Testis (tissue), 3 donors: Measurements from ENCODE around the gene PRR29. TPM values are rescaled to one million over a fixed set of nuclear protein-coding genes. Genes with fewer than 3 reads are reported as not detected.
A peak's percentile ranks its signal among the peaks of the same experiment; 100 is the strongest.

ENCODE experiments used
- DNase-seq: peaks from one replicate; pipeline ENCODE4 v3.0.0-alpha.2; 2019
- H3K27ac ChIP-seq, 2 donors: fragments of 200-600 bp; sonication (generic); one replicate each; pipeline ENCODE4 v1.5.1; 2019
- H3K27me3 ChIP-seq: fragments of 200-600 bp; sonication (generic); one replicate; pipeline ENCODE4 v1.5.1; 2019
- H3K36me3 ChIP-seq: fragments of 200-600 bp; sonication (generic); one replicate; pipeline ENCODE4 v1.5.1; 2017; ENCODE audit warnings: low read depth; ENCODE audit errors: missing control alignments
- H3K4me1 ChIP-seq: fragments of 200-600 bp; sonication (generic); one replicate; pipeline ENCODE4 v1.5.1; 2019
- H3K4me3 ChIP-seq, 2 donors: fragments of 200-600 bp; sonication (generic); one replicate each; pipeline ENCODE4 v1.5.1; 2017 to 2019
- H3K9me3 ChIP-seq: fragments of 200-600 bp; sonication (generic); one replicate; pipeline ENCODE4 v1.5.1; 2017
- POLR2A ChIP-seq: fragments of 450-650 bp; IDR thresholded peaks from one replicate; pipeline ENCODE4 v1.6.1; 2017; ENCODE audit warnings: antibody characterized with exemption, mild to moderate bottlenecking, moderate library complexity
- WGBS, 2 donors: methylation state at CpG; one replicate each; pipeline ENCODE4 v1.1.5; 2018; 5-methylcytosine and 5-hydroxymethylcytosine counted together
- intact Hi-C: fragments of 100-400 bp; cut with DNase I; formaldehyde crosslinking; loops from one replicate; pipeline ENCODE4 v1.15.1; 2023; ENCODE audit warnings: low total_unique reads
- polyA plus RNA-seq: library from polyadenylated mRNA; stranded (reverse); fragments of 350-450 nt; fragmentation: Illumina TruSeq; extraction: RNeasy Lipid Tissue Mini Kit (QIAGEN cat#74804); gene quantifications from one replicate; pipeline ENCODE4 v1.2.3, GENCODE V29; 2014; ENCODE audit warnings: low read depth, low replicate concordance; ENCODE audit not compliant: insufficient read depth
- total RNA-seq, 2 donors: library from RNA; depleted of rRNA; stranded (reverse); fragments of >200 nt; gene quantifications; one replicate each; pipeline ENCODE4 v1.2.3, GENCODE V29; 2016
- TF ChIP-seq, protein P1 (sequence below), 3 experiments: fragments of 450-650 bp in 2 of 3; fragments of 200-600 bp in 1 of 3; sonication (generic) in 1 of 3; IDR thresholded peaks; one replicate each; pipeline ENCODE4 v1.5.1; 2016 to 2019; ENCODE audit warnings: antibody characterized with exemption in 3 of 3, mild to moderate bottlenecking in 2 of 3, moderate library complexity in 1 of 3

PRR29 gene
- total and polyA plus RNA-seq, 3 donors from 2014 or later = 8.6 to 21.8 (median 12.2) TPM

DNA sequence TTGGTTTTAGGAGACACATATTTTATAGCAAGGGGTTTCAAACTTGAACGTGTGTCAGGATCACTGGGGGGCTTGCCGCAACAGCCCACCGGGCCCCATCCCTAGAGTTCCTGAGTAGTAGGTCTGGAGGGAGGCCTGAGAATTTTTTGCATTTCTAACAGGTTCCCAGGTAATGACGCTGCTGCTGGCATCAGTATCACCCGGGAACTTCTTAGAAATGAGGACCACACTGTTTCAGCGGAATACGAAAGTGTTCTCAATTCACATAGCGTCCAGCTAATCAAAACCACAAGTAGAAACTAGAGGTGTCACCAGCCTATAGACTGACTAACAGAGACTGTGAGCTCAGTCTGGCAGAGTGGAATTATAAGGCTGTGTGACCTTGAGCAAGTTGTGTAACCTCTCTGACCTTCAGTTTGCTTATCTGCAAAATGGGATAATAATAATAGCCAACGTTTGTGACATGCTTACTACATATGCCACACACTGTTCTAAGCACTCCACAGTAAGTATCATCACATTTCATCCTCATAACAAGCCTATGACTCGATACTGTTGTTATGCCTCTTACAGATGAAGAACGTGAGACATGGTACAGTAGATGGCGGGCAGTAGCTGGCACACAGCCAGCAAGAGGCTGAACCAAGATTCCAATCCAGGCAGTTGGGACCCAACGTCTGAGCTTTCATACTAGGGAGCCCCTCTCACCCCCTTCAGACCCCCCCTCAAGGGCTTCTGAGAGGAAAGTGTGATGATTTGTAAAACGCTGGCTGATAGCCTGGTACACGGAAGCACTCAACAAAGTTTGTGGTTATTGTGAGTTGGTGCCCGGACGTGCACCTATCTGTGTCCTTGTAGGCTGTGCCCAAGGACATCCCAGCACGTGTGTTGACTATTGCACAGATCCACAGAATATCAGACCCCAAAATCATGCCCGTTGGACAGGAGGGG, 26.9 kb downstream of the PRR29 start:
- TF ChIP-seq POLR2A = no peak
- TF ChIP-seq, protein P1, sequence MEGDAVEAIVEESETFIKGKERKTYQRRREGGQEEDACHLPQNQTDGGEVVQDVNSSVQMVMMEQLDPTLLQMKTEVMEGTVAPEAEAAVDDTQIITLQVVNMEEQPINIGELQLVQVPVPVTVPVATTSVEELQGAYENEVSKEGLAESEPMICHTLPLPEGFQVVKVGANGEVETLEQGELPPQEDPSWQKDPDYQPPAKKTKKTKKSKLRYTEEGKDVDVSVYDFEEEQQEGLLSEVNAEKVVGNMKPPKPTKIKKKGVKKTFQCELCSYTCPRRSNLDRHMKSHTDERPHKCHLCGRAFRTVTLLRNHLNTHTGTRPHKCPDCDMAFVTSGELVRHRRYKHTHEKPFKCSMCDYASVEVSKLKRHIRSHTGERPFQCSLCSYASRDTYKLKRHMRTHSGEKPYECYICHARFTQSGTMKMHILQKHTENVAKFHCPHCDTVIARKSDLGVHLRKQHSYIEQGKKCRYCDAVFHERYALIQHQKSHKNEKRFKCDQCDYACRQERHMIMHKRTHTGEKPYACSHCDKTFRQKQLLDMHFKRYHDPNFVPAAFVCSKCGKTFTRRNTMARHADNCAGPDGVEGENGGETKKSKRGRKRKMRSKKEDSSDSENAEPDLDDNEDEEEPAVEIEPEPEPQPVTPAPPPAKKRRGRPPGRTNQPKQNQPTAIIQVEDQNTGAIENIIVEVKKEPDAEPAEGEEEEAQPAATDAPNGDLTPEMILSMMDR (IDR thresholded peaks at IDR 0.05) = no peak
- WGBS, 2 donors = 59 to 65% methylated on average over 19 of the region's 19 CpGs
- H3K4me1 ChIP-seq = no peaks in the 10 kb centered on the region
- H3K27ac ChIP-seq = no peak overlapping the region
- no peak for DNase-seq
- H3K9me3 ChIP-seq = no peaks in the 10 kb centered on the region
- H3K4me3 ChIP-seq = no peak overlapping the region
- H3K27me3 ChIP-seq = no peaks in the 10 kb centered on the region
- intact Hi-C loops = loop anchor here (5.0 to 10.0 kb wide), 2 partner anchors 107 to 110 kb away; partner anchors contain the start of genes CSHL1, ERN1 and GH1
- H3K36me3 ChIP-seq = no peaks in the 10 kb centered on the region

DNA sequence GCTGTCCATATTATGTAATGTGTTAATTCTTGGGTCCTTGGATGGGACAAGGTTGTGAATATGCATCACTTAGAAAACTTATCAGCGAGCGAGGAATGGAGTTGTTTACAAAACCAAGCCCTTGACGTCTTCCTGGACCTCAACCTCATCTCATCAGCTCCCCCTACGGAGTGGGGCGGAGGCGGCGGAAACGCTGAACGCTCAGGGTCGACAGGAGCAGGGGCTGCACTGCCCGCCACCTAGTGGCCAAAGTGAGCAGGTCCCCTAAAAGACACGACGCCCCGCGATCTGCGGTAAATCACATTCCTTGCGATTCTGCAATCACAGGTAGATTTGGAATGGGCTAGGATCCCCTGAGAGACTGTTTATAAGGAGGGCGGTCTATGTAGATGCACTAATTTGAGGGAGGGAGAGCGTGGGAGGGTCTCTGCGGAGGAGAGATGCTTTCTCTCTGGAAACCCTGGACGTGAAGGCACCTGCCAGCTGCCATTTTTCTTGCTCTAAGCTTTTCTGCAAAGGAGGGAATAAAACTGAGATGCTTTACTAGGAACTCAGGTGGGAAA, 27.7 kb downstream of the PRR29 start:
- Histone ChIP-seq H3K4me3 (no peak overlapping the region), H3K9me3 (no peaks in the 10 kb centered on the region), H3K4me1 (no peaks in the 10 kb centered on the region), H3K27me3 (no peaks in the 10 kb centered on the region), H3K27ac (no peak overlapping the region), H3K36me3 (no peaks in the 10 kb centered on the region)
- intact Hi-C loops = loop anchor here (5.0 to 10.0 kb wide), 2 partner anchors 106 to 111 kb away; partner anchors contain the start of genes CSHL1, ERN1 and GH1
- peak; percentile 81 for DNase-seq
- WGBS, 2 donors = 0 to 4% methylated on average over 10 to 21 of the region's 21 CpGs
- TF ChIP-seq, protein P1 (IDR thresholded peaks at IDR 0.05) = peak; percentile 69 to 98 (median 90)
- no peak for TF ChIP-seq POLR2A

DNA sequence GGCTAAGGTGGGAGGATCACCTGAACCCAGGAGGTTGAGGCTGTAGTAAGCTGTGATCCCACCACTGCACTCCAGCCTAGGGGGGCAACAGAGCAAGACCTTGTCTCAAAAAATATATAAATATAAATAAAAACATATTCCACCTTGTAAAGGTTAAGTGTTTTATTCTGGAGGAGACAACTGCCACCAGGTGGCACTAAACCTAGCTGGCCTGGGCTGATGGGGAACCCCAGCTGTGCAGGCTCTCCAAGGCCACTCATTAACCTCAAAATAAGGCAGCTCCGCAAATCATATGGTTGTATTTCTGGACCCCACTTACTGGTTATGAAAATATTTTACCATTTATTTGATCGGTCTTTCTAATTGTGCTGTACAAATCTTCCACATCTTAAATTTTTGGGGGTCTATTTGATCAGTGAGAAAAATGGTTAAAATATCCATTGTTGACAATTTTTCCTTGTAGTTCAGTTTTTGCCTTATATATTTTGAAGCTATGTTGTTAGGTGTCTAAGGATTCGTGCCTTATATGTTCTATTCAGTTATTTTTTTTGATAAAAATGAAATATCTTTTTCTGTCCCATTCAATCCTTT, 30.8 kb downstream of the PRR29 start:
- Histone ChIP-seq H3K9me3 (no peaks in the 10 kb centered on the region), H3K4me3 (no peak overlapping the region), H3K27me3 (no peaks in the 10 kb centered on the region), H3K4me1 (no peaks in the 10 kb centered on the region), H3K27ac (no peak overlapping the region), H3K36me3 (no peaks in the 10 kb centered on the region)
- peak; percentile 77 for DNase-seq
- TF ChIP-seq POLR2A = no peak
- TF ChIP-seq, protein P1 (IDR thresholded peaks at IDR 0.05) = peak; percentile 51 to 79 (median 68)
- WGBS, 2 donors = 46 to 50% methylated on average over 3 of the region's 3 CpGs
- intact Hi-C loops = loop anchor here (5.0 to 10.0 kb wide), 2 partner anchors 103 to 114 kb away; partner anchors contain the start of genes CSHL1, ERN1 and GH1

DNA sequence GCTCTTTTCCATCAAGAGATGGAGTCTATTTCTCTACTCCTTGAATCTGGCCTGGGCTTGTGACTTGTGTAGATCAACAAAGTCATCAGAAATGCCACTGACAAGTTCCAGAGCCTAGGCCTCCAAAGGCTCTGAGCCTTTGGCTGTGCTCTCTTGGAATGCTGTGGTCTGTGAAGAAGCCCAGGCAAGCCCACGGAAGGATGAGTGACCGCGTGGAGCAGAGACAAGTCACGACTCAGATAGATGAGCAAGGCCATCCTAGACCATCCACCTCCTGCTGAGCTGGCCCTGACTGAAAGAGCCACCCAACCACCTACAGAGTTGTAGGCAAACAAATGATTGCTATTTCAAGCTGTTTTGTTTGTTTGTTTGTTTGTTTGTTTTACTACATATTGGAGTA, 33.9 kb downstream of the PRR29 start:
- intact Hi-C loops = no loop called here
- Histone ChIP-seq H3K27me3 (no peaks in the 10 kb centered on the region), H3K36me3 (no peaks in the 10 kb centered on the region), H3K27ac (no peak overlapping the region), H3K4me3 (no peak overlapping the region), H3K4me1 (no peaks in the 10 kb centered on the region), H3K9me3 (no peaks in the 10 kb centered on the region)
- DNase-seq = no peak
- TF ChIP-seq, protein P1 (IDR thresholded peaks at IDR 0.05) = no peak
- TF ChIP-seq POLR2A = no peak
- WGBS, 2 donors = 90 to 93% methylated on average over 4 of the region's 4 CpGs
